ENCODE results near the gene CLDN3. TPM values are rescaled to one million over a fixed set of nuclear protein-coding genes. Genes with fewer than 3 reads are reported as not detected.
A peak's percentile ranks its signal among the peaks of the same experiment; 100 is the strongest.

CLDN3 gene
- total and polyA plus RNA-seq, 2 of the 4 experiments (the other 2 are of a cell fraction): 0.12 to 0.18 TPM

GRCh38 chr7:73774923-73775322, 4.9 kb upstream of the CLDN3 start:
- Histone ChIP-seq H3K79me1 (ENCODE audit: low read depth in 1 of 2, low read length in 2 of 2) (no peaks in the 10 kb centered on the region), H2BK20ac (ENCODE audit: low read depth, low read length) (peak overlapping the region; percentile 62), H3K9ac (ENCODE audit: low read depth, low read length) (no peak overlapping the region), H3K9me3 (ENCODE audit: control insufficient read depth, insufficient read depth, low read length) (no peaks in the 10 kb centered on the region; the same call in 1 of the 2 replicates), H3K4me3 (ENCODE audit: insufficient read depth, low read depth, low read length) (no peak overlapping the region), H4K5ac (ENCODE audit: low read depth, low read length) (no peak overlapping the region), H2BK120ac (ENCODE audit: low read depth, low read length) (peak overlapping the region; percentile 61; the same call in 1 of the 2 replicates), H3K4me2 (ENCODE audit: low read depth, low read length) (no peak overlapping the region), H3K14ac (replicated peaks; ENCODE audit: low read depth, low read length) (0 out of 2 replicates have a peak overlapping the region, but pooled peaks have one; percentile 29), H4K91ac (ENCODE audit: insufficient read depth, low read depth, low read length) (no peak overlapping the region), H2AK5ac (ENCODE audit: low read depth, low read length) (no peak overlapping the region), H3K27me3 (ENCODE audit: control insufficient read depth, insufficient read depth, low read length) (peaks cover 16% of the 10 kb centered on the region), H3K9me1 (ENCODE audit: insufficient read depth, low read length) (peaks cover 4% of the 10 kb centered on the region; the same call in 1 of the 2 replicates), H3K18ac (ENCODE audit: low read depth, low read length) (no peak overlapping the region), H3K27ac (ENCODE audit: insufficient read depth, low read length) (no peak overlapping the region), H3K56ac (ENCODE audit: extremely low read depth, insufficient read depth, low read length) (no peak overlapping the region), H3K23ac (ENCODE audit: low read depth, low read length) (no peak overlapping the region), H3K4ac (ENCODE audit: low read depth, low read length) (no peak overlapping the region), H3K4me1 (ENCODE audit: control insufficient read depth, insufficient read depth, low read length) (peaks cover 4% of the 10 kb centered on the region; the same call in 1 of the 2 replicates), H3K36me3 (ENCODE audit: control insufficient read depth, insufficient read depth, low read length) (no peaks in the 10 kb centered on the region), H2AK9ac (replicated peaks; ENCODE audit: low read depth, low read length, poor library complexity) (no peak overlapping the region), H2BK15ac (ENCODE audit: low read depth, low read length) (no peak overlapping the region), H2AFZ (replicated peaks; ENCODE audit: low read length, poor library complexity) (no peak overlapping the region), H2BK5ac (ENCODE audit: low read depth, low read length, poor library complexity, severe bottlenecking) (no peak overlapping the region), H4K20me1 (ENCODE audit: insufficient read depth, low read length) (no peaks in the 10 kb centered on the region), H4K8ac (ENCODE audit: low read depth in 2 of 2, low read length in 2 of 2) (peak overlapping the region in 1 of 2 experiments; percentile 58; a peak in 1 of 4 replicates)
- WGBS, 2 experiments (ENCODE audit: extremely low coverage in 2 of 2, insufficient read length in 1 of 2): no CpG with 5 or more reads among the region's 1 CpG
- BruUV-seq (replicated peaks): no TSS peak
- DNase-seq (peak; percentile 44), ATAC-seq (ENCODE audit: low read depth) (no peak)
- ChIA-PET CTCF (interaction anchor here (0.6 to 0.7 kb wide), 2 partner anchors 10 to 54 kb away, joined by 4 to 6 read pairs; no protein-coding TSS in a partner anchor), POLR2A (ENCODE audit: unreplicated experiment) (no interaction called here)
- TF ChIP-seq MAFK (IDR thresholded peaks at IDR 0.05; ENCODE audit: low read depth, low read length) (peak; percentile 96), NFE2L2 (IDR thresholded peaks at IDR 0.05; ENCODE audit: low read depth, low read length) (peak; percentile 99), FOS (IDR thresholded peaks at IDR 0.05; ENCODE audit: low read depth, low read length) (no peak)
- dilution Hi-C loops (cut with HindIII; ENCODE audit: low sequenced_read_pairs, unreplicated experiment) (no loop called here), intact Hi-C loops (cut with micrococcal nuclease) (no loop called here), in situ Hi-C loops (cut with MboI; ENCODE audit: low sequenced_read_pairs) (no loop called here)
